Ovary (tissue), 9 donors: ENCODE data around the gene KLHL9. TPM values are rescaled to one million over a fixed set of nuclear protein-coding genes. Genes with fewer than 3 reads are reported as not detected.
A peak's percentile ranks its signal among the peaks of the same experiment; 100 is the strongest.

Experiments used
- DNase-seq, 5 donors: peaks; one replicate each; pipeline ENCODE4 v3.0.0-alpha.2; 2019 to 2020
- H3K27ac ChIP-seq, 2 donors: fragments of 200-600 bp; one replicate each; pipeline versions ENCODE4 v1.5.1 to v1.8.0; 2019 to 2022
- H3K27me3 ChIP-seq: fragments of 200-600 bp; one replicate; pipeline ENCODE4 v1.8.0; 2022
- H3K36me3 ChIP-seq: fragments of 200-600 bp; sonication (generic); one replicate; pipeline ENCODE4 v1.5.1; 2019
- H3K4me1 ChIP-seq: one replicate; pipeline ENCODE4 v1.8.1; 2013; ENCODE audit warnings: mild to moderate bottlenecking, moderate library complexity; ENCODE audit not compliant: insufficient read depth
- H3K4me3 ChIP-seq: fragments of 200-600 bp; sonication (generic); one replicate; pipeline ENCODE4 v1.5.1; 2017
- H3K9me3 ChIP-seq, 2 donors: fragments of 200-600 bp in 1 of 2; sonication (generic) in 1 of 2; one replicate each; pipeline versions ENCODE4 v1.5.1 to v1.8.1; 2013 to 2019; ENCODE audit warnings: mild to moderate bottlenecking in 1 of 2, moderate library complexity in 1 of 2
- CTCF ChIP-seq, 3 donors: fragments of 450-650 bp in 2 of 3; fragments of 200-600 bp in 1 of 3; IDR thresholded peaks; one replicate each; pipeline versions ENCODE4 v1.5.1 to v1.8.0; 2016 to 2022; ENCODE audit warnings: antibody characterized with exemption in 3 of 3, mild to moderate bottlenecking in 1 of 3
- EP300 ChIP-seq: sonication (generic); formaldehyde crosslinking; IDR thresholded peaks from one replicate; pipeline ENCODE4 v1.6.1; 2017; ENCODE audit warnings: antibody characterized with exemption
- POLR2A ChIP-seq: fragments of 450-650 bp; IDR thresholded peaks from one replicate; pipeline ENCODE4 v1.6.1; 2017; ENCODE audit warnings: antibody characterized with exemption, mild to moderate bottlenecking, moderate library complexity
- WGBS, 3 donors: extraction: QIAGEN DNeasy Blood & Tissue Kit in 1 of 3; methylation state at CpG; one replicate each; pipeline versions ENCODE4 v1.1.5 to v1.1.7; 2013 to 2017; 5-methylcytosine and 5-hydroxymethylcytosine counted together
- intact Hi-C, 4 donors: fragments of 100-400 bp; cut with DNase I; formaldehyde crosslinking; loops; one replicate each; pipeline versions ENCODE4 v1.11.0 to v1.15.1; 2022 to 2023
- polyA plus RNA-seq, 2 donors: library from polyadenylated mRNA; stranded (reverse); fragments of 200-250 nt in 1 of 2; fragments of 350-450 nt in 1 of 2; fragmentation: Illumina TruSeq in 1 of 2; extraction: RNeasy Lipid Tissue Mini Kit (QIAGEN cat#74804) in 1 of 2; gene quantifications; one replicate each; pipeline ENCODE4 v1.2.3, GENCODE V29; 2013 to 2014
- total RNA-seq, 7 donors: library from RNA; depleted of rRNA in 2 of 7; stranded (reverse); fragments of >200 nt in 2 of 7; fragmentation: NEBNext Ultra II Directional in 3 of 7; extraction: Animal tissue kit (Norgen Biotek cat#: 25700) in 3 of 7; gene quantifications; one replicate each; pipeline versions ENCODE4 v1.1.0 to v1.2.4, GENCODE V29; 2016 to 2023
- donor health status: DM: no; HTN: no; CAD: no; lungs with moderate emphysema.
- donor health status: DM: no; HTN: no; CAD: no.
- donor health status: Bipolar disorder and iron deficiency.
- donor health status: DM: yes; HTN: yes; CAD: no.
- donor health status: DM: no; HTN: no; CAD: no.
- donor health status: DM: yes; HTN: yes; CAD: no.

KLHL9 gene
- total and polyA plus RNA-seq, 9 donors, result 14.3 to 35.9 (median 28.5) TPM

- H3K27me3 ChIP-seq, result no peaks in the 10 kb centered on the region
- DNase-seq, result no peak
- intact Hi-C loops, result no loop called here
- WGBS, 3 donors, result 24 to 37% (median 26%) methylated on average over 5 of the region's 5 CpGs
- no peak overlapping the region for H3K27ac ChIP-seq
- H3K36me3 ChIP-seq, result no peaks in the 10 kb centered on the region
- no peaks in the 10 kb centered on the region for H3K9me3 ChIP-seq
- peaks cover 9% of the 10 kb centered on the region for H3K4me1 ChIP-seq
- TF ChIP-seq EP300 (no peak), POLR2A (no peak), CTCF (IDR thresholded peaks at IDR 0.05) (no peak)
- no peak overlapping the region for H3K4me3 ChIP-seq
These were observed 3.4 kb downstream of the KLHL9 start for GRCh38 chr9:21331676-21332402.

GRCh38 chr9:21326526-21327139 lies 8.6 kb downstream of the KLHL9 start:
- WGBS, 3 donors, result 30 to 34% (median 30%) methylated on average over 2 of the region's 2 CpGs
- H3K27me3 ChIP-seq, result no peaks in the 10 kb centered on the region
- H3K27ac ChIP-seq, result no peak overlapping the region
- no peaks in the 10 kb centered on the region for H3K36me3 ChIP-seq
- H3K9me3 ChIP-seq, result no peaks in the 10 kb centered on the region
- DNase-seq, result no peak
- TF ChIP-seq POLR2A (no peak), CTCF (IDR thresholded peaks at IDR 0.05) (peak; percentile 36 to 58 (median 39))
- peaks cover 2% of the 10 kb centered on the region for H3K4me1 ChIP-seq
- intact Hi-C loops, result loop anchor here in 1 of 4 donors (10.0 kb wide), 1 partner anchor 68 kb away; no protein-coding TSS in a partner anchor
- no peak overlapping the region for H3K4me3 ChIP-seq

- no peak for DNase-seq
- no peaks in the 10 kb centered on the region for H3K9me3 ChIP-seq
- no peak overlapping the region for H3K4me3 ChIP-seq
- WGBS, 3 donors, result 88 to 91% (median 89%) methylated on average over 4 of the region's 4 CpGs
- H3K27ac ChIP-seq, result no peak overlapping the region
- TF ChIP-seq EP300 (no peak), CTCF (IDR thresholded peaks at IDR 0.05) (no peak), POLR2A (no peak)
- intact Hi-C loops, result loop anchor here in 2 of 4 donors (5.0 to 10.0 kb wide), 2 partner anchors 71 to 73 kb away; no protein-coding TSS in a partner anchor
- peaks cover 1% of the 10 kb centered on the region for H3K4me1 ChIP-seq
- H3K36me3 ChIP-seq, result no peaks in the 10 kb centered on the region
- H3K27me3 ChIP-seq, result no peaks in the 10 kb centered on the region
These were observed 11.2 kb downstream of the KLHL9 start for GRCh38 chr9:21324047-21324446.

- Histone ChIP-seq H3K36me3 (no peaks in the 10 kb centered on the region), H3K4me1 (peaks cover 1% of the 10 kb centered on the region), H3K9me3 (no peaks in the 10 kb centered on the region), H3K27ac (no peak overlapping the region), H3K27me3 (no peaks in the 10 kb centered on the region), H3K4me3 (no peak overlapping the region)
- no peak for DNase-seq
- WGBS, 3 donors, result 72 to 85% (median 81%) methylated on average over 5 of the region's 5 CpGs
- no peak for TF ChIP-seq POLR2A
- TF ChIP-seq CTCF (IDR thresholded peaks at IDR 0.05), result no peak
- no peak for TF ChIP-seq EP300
- intact Hi-C loops, result loop anchor here in 2 of 4 donors (5.0 to 10.0 kb wide), 2 partner anchors 72 to 74 kb away; no protein-coding TSS in a partner anchor
These were observed 12.2 kb downstream of the KLHL9 start for GRCh38 chr9:21322911-21323461.
